Right lobe of liver (tissue), 6 donors: ENCODE results near the gene GALNS. TPM values are rescaled to one million over a fixed set of nuclear protein-coding genes. Genes with fewer than 3 reads are reported as not detected.
"Not testable (repeated sequence)": the region's sequence is repeated elsewhere in the genome, so short reads cannot be mapped to it uniquely, and the experiment has no call there.

Experiments
- ATAC-seq, 4 donors: fragments of 200-7000 bp; cut with Tn5 transposase; one replicate each; pipeline ENCODE4 v1.9.1; 2020; ENCODE audit warnings: mild to moderate bottlenecking in 4 of 4, moderate library complexity in 4 of 4
- DNase-seq, 3 donors: peaks; one replicate each; pipeline ENCODE4 v3.0.0-alpha.2; 2020
- H3K27ac ChIP-seq, 3 donors: fragments of 200-600 bp; one replicate each; pipeline ENCODE4 v1.8.0; 2022
- H3K27me3 ChIP-seq, 2 donors: fragments of 200-600 bp; one replicate each; pipeline ENCODE4 v1.8.0; 2022
- H3K36me3 ChIP-seq, 4 donors: fragments of 200-600 bp; sonication (generic) in 1 of 4; one replicate each; pipeline versions ENCODE4 v1.5.1 to v1.8.0; 2017 to 2022; ENCODE audit warnings: control low read depth in 1 of 4
- H3K4me1 ChIP-seq, 4 donors: fragments of 200-600 bp; sonication (generic) in 1 of 4; one replicate each; pipeline versions ENCODE4 v1.5.1 to v1.8.0; 2017 to 2022; ENCODE audit warnings: control low read depth in 1 of 4
- H3K4me3 ChIP-seq, 3 donors: fragments of 200-600 bp; one replicate each; pipeline ENCODE4 v1.8.0; 2022
- H3K9me3 ChIP-seq, 4 donors: fragments of 200-600 bp; sonication (generic) in 1 of 4; one replicate each; pipeline versions ENCODE4 v1.5.1 to v1.8.0; 2017 to 2022; ENCODE audit warnings: control low read depth in 1 of 4
- POLR2A ChIP-seq: fragments of 450-650 bp; IDR thresholded peaks from one replicate; pipeline ENCODE4 v1.6.1; 2017; ENCODE audit warnings: antibody characterized with exemption, mild to moderate bottlenecking
- WGBS: methylation state at CpG from one replicate; pipeline ENCODE4 v1.1.6; 2018; ENCODE audit warnings: low coverage, low lambda C conversion rate; ENCODE audit not compliant: insufficient coverage; ENCODE audit errors: missing lambda C conversion rate; 5-methylcytosine and 5-hydroxymethylcytosine counted together
- intact Hi-C, 2 donors: fragments of 100-400 bp; cut with DNase I; formaldehyde crosslinking; loops; one replicate each; pipeline versions ENCODE4 v1.11.2 to v1.14.1; 2022
- total RNA-seq, 6 experiments: library from RNA; depleted of rRNA in 2 of 6; stranded (reverse); fragments of >200 nt in 2 of 6; fragmentation: NEBNext Ultra II Directional in 3 of 6; extraction: Animal tissue kit (Norgen Biotek cat#: 25700) in 3 of 6; gene quantifications; one replicate each; pipeline versions ENCODE4 v1.1.0 to v1.2.4, GENCODE V29; 2016 to 2023
- TF ChIP-seq, protein P1 (sequence below), 4 donors: fragments of 200-600 bp in 3 of 4; fragments of 450-650 bp in 1 of 4; IDR thresholded peaks; one replicate each; pipeline versions ENCODE4 v1.5.1 to v1.8.0; 2016 to 2022; ENCODE audit warnings: antibody characterized with exemption in 4 of 4, mild to moderate bottlenecking in 2 of 4
- donor health status: DM: no; HTN: yes; CAD: no.
- donor health status: DM: no; HTN: no; CAD: no.
- donor health status: DM: no; HTN: no; CAD: no.
- donor health status: DM: no; HTN: yes; CAD: no.
- donor health status: DM: no; HTN: yes; CAD: no.

Gene GALNS
- total RNA-seq, 6 experiments from 2014 or later: 9.2 to 20.6 (median 16.5) TPM

DNA sequence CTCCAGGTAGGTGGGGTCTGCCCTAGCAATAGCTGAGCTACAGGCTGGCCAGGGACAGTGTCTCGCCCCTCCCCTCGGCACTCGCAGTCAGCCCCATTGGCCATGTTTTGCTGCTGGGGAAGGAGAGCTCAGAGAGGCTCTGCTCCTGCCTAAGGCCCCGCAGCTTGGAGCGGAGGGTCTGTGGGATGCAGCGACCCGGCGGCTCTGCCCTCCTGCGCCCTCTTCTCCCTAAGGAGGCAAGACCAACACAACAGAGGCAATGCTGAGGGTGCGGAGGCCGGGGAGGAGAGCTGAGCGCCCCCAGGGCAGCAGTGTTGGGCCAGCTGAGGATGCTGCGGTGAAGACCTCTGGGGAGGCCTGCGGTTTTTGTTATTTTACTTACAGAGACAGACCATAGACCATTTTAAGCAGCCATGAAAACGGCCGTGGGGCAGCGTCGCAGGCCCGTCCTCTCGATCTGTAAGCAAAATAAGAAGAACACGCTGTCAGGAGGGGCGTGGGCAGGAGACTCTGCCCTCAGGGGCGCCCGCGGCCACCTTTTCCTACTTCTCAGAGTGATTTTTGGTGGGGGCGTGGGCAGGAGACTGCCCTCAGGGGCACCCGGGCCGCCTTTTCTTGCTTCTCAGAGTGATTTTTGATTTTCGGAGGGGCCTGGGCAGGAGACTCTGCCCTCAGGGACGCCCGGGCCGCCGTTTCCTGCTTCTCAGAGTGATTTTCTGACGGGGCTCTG, 41.1 kb upstream of the GALNS start:
- Histone ChIP-seq H3K27ac (no peak overlapping the region), H3K4me3 (no peak overlapping the region), H3K36me3 (no peaks in the 10 kb centered on the region), H3K4me1 (no peaks in the 10 kb centered on the region), H3K27me3 (no peaks in the 10 kb centered on the region), H3K9me3 (no peaks in the 10 kb centered on the region)
- 69% methylated on average over 9 of the region's 34 CpGs for WGBS
- no peak for DNase-seq
- TF ChIP-seq POLR2A: no peak
- TF ChIP-seq, protein P1, sequence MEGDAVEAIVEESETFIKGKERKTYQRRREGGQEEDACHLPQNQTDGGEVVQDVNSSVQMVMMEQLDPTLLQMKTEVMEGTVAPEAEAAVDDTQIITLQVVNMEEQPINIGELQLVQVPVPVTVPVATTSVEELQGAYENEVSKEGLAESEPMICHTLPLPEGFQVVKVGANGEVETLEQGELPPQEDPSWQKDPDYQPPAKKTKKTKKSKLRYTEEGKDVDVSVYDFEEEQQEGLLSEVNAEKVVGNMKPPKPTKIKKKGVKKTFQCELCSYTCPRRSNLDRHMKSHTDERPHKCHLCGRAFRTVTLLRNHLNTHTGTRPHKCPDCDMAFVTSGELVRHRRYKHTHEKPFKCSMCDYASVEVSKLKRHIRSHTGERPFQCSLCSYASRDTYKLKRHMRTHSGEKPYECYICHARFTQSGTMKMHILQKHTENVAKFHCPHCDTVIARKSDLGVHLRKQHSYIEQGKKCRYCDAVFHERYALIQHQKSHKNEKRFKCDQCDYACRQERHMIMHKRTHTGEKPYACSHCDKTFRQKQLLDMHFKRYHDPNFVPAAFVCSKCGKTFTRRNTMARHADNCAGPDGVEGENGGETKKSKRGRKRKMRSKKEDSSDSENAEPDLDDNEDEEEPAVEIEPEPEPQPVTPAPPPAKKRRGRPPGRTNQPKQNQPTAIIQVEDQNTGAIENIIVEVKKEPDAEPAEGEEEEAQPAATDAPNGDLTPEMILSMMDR (IDR thresholded peaks at IDR 0.05): no peak
- no peak for ATAC-seq
- intact Hi-C loops: no loop called here

DNA sequence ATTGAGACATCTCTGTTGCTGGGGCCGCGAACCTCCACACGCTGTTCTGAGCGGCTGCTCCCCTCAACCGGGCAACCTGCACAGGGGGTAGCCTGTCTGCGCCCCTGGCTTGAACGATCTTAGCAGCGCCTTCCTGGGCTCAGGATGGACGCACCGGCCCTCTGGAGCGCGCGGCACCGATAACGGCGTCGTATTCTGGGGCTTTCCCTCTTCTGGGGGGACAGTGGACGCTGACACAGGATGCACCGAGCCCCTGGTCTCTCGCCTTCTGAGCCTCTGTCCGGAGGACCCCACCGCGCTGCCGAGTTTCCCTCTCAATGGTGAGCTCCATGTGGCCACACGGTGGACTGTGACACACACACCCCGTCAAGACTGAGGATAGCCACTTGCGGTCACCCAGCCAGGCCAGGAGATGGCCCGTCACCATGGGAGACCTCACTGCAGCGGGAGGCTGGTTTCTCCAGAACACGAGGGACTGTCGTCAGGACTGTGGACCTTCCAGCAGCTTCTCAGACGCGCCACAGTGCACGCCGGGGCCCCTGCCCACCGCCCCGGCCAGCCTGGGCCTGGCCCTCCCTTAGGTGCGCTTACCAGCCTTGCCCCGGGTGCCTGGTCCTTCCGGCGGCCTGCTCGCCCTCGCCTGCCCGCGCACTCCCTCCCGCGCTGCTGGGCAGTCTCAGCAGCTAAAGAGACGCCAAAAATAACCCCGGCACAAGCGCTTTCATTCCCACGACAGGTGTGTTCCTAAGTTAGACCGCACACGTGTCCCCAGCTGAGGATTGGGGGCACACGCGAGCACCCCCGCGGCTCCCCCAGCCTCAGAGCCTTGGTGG, 39.7 kb upstream of the GALNS start:
- no peaks in the 10 kb centered on the region for H3K27me3 ChIP-seq
- DNase-seq (no peak), ATAC-seq (no peak)
- WGBS: 79% methylated on average over 6 of the region's 57 CpGs
- TF ChIP-seq, protein P1 (IDR thresholded peaks at IDR 0.05): no peak
- TF ChIP-seq POLR2A: no peak
- intact Hi-C loops: no loop called here
- H3K4me3 ChIP-seq: no peak overlapping the region
- H3K36me3 ChIP-seq: no peaks in the 10 kb centered on the region
- H3K4me1 ChIP-seq: no peaks in the 10 kb centered on the region
- no peak overlapping the region for H3K27ac ChIP-seq
- H3K9me3 ChIP-seq: no peaks in the 10 kb centered on the region

DNA sequence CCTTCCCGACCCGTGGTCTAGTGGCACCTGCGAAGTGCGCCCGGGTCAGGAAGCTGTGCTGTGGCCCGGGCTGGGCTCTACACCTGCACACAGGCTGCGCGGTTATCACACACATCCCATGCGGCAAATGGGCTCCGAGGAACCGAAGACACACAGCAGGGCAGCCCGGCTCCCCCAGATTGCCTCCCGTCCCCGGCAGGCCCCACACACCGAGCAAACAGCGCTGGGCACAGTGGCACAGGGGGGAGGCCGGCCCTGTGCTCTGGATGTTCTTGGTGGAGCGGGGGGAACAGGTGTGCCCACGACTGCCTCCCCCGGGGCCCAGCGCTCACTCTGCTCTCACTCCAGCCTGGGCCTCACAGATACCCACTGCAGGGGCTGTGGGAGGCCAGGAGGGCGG, 38.6 kb upstream of the GALNS start:
- Histone ChIP-seq H3K4me3 (no peak overlapping the region), H3K27me3 (no peaks in the 10 kb centered on the region), H3K9me3 (no peaks in the 10 kb centered on the region), H3K4me1 (no peaks in the 10 kb centered on the region), H3K36me3 (no peaks in the 10 kb centered on the region), H3K27ac (no peak overlapping the region)
- DNase-seq (no peak), ATAC-seq (no peak)
- intact Hi-C loops: no loop called here
- TF ChIP-seq, protein P1 (IDR thresholded peaks at IDR 0.05): no peak
- no peak for TF ChIP-seq POLR2A
- no CpG with 5 or more reads among the region's 22 CpGs for WGBS

DNA sequence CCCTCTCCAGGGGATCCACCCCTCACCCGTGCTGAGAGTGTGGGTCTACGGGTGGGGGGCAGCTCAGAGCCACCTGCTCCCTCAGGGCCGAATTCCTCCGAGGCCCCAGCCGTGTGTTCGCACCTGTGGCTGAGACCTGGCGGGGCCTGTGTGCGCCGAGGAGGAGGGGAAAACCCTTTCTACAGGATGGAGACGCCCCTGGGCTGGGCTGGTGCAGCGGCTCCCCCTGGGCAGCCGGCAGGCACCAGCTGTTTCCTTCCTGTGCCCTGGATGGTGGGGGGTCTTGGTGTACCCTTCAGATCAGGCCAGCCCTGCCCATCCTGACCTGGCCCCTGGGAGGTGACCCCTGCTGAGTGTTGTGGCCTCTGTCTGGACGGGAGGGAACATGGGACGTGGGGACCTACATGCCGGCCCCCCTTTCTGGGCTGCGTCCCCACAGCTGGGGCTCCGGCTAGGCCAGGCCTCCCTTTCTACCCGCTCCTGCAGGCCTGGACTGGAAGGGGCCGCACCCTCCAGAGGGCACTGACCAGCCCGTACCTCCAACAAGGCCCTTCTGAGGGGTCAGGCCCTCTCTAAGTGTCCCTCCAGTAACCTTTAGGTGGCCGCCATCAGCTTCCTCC, 38.0 kb upstream of the GALNS start:
- Histone ChIP-seq H3K27ac (no peak overlapping the region), H3K4me1 (no peaks in the 10 kb centered on the region), H3K36me3 (no peaks in the 10 kb centered on the region), H3K9me3 (no peaks in the 10 kb centered on the region), H3K27me3 (no peaks in the 10 kb centered on the region), H3K4me3 (no peak overlapping the region)
- no CpG with 5 or more reads among the region's 21 CpGs for WGBS
- TF ChIP-seq, protein P1 (IDR thresholded peaks at IDR 0.05): no peak
- no peak for TF ChIP-seq POLR2A
- intact Hi-C loops: no loop called here
- no peak for ATAC-seq
- no peak for DNase-seq

DNA sequence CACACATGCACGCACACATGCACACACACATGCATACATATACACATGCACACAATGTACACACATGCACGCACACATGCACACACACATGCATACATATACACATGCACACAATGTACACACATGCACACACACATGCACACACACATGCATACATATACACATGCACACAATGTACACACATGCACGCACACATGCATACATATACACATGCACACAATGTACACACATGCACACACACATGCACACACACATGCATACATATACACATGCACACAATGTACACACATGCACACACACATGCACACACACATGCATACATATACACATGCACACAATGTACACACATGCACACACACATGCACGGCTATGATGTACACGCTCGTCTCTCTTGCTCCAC, 37.5 kb upstream of the GALNS start:
- H3K27me3 ChIP-seq, H3K36me3 ChIP-seq, ATAC-seq, intact Hi-C loops, H3K4me1 ChIP-seq, H3K4me3 ChIP-seq, H3K9me3 ChIP-seq, DNase-seq, H3K27ac ChIP-seq: not testable (repeated sequence)
- 88% methylated on average over 4 of the region's 6 CpGs for WGBS
